ENCODE measurements around the gene CTR9.

DNA sequence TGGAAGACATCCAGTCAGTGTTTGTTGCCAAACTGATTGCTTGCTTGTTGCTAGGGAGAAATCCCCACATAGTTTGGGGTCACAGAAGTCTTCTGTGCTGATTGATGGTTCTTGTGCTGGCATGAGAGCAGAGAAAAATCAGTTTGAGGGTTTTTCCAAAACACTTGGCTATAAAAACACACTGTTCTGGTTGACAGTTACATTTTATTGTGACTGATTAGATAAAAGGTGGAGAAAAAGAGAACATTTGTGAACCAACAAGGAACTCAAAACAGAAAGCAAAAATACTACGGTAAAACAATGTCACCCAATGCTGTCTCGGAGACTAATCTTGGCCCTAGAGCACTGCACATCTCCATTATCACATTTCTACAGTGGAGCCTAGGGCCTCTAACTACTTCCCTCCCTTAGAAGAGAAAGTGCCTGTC lies 72.1 kb downstream of the CTR9 start:
- no peak for TF ChIP-seq FOXJ3 (CRISPR knock-in tag; IDR thresholded peaks at IDR 0.05; ENCODE audit: borderline replicate concordance)
- no peak for TF ChIP-seq TCF7 (CRISPR knock-in tag; IDR thresholded peaks at IDR 0.05; ENCODE audit: low read depth)
- TF ChIP-seq, protein P1, sequence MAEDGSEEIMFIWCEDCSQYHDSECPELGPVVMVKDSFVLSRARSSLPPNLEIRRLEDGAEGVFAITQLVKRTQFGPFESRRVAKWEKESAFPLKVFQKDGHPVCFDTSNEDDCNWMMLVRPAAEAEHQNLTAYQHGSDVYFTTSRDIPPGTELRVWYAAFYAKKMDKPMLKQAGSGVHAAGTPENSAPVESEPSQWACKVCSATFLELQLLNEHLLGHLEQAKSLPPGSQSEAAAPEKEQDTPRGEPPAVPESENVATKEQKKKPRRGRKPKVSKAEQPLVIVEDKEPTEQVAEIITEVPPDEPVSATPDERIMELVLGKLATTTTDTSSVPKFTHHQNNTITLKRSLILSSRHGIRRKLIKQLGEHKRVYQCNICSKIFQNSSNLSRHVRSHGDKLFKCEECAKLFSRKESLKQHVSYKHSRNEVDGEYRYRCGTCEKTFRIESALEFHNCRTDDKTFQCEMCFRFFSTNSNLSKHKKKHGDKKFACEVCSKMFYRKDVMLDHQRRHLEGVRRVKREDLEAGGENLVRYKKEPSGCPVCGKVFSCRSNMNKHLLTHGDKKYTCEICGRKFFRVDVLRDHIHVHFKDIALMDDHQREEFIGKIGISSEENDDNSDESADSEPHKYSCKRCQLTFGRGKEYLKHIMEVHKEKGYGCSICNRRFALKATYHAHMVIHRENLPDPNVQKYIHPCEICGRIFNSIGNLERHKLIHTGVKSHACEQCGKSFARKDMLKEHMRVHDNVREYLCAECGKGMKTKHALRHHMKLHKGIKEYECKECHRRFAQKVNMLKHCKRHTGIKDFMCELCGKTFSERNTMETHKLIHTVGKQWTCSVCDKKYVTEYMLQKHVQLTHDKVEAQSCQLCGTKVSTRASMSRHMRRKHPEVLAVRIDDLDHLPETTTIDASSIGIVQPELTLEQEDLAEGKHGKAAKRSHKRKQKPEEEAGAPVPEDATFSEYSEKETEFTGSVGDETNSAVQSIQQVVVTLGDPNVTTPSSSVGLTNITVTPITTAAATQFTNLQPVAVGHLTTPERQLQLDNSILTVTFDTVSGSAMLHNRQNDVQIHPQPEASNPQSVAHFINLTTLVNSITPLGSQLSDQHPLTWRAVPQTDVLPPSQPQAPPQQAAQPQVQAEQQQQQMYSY (CRISPR knock-in tag; IDR thresholded peaks at IDR 0.05), result no peak
- TF ChIP-seq, protein P2, sequence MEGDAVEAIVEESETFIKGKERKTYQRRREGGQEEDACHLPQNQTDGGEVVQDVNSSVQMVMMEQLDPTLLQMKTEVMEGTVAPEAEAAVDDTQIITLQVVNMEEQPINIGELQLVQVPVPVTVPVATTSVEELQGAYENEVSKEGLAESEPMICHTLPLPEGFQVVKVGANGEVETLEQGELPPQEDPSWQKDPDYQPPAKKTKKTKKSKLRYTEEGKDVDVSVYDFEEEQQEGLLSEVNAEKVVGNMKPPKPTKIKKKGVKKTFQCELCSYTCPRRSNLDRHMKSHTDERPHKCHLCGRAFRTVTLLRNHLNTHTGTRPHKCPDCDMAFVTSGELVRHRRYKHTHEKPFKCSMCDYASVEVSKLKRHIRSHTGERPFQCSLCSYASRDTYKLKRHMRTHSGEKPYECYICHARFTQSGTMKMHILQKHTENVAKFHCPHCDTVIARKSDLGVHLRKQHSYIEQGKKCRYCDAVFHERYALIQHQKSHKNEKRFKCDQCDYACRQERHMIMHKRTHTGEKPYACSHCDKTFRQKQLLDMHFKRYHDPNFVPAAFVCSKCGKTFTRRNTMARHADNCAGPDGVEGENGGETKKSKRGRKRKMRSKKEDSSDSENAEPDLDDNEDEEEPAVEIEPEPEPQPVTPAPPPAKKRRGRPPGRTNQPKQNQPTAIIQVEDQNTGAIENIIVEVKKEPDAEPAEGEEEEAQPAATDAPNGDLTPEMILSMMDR (IDR thresholded peaks at IDR 0.05), result no peak
- no peak for TF ChIP-seq USF1 (CRISPR knock-in tag; IDR thresholded peaks at IDR 0.05)
- no peak for TF ChIP-seq CREB1 (CRISPR knock-in tag; IDR thresholded peaks at IDR 0.05)
- no peak for TF ChIP-seq ZSCAN18 (CRISPR knock-in tag; IDR thresholded peaks at IDR 0.05)
- no peak for TF ChIP-seq ESRRA (CRISPR knock-in tag; IDR thresholded peaks at IDR 0.05; ENCODE audit: borderline replicate concordance)
- no peak for TF ChIP-seq JUN (CRISPR knock-in tag; IDR thresholded peaks at IDR 0.05)
- TF ChIP-seq SP1 (CRISPR knock-in tag; conservative IDR thresholded peaks at IDR 0.05), result no peak
- TF ChIP-seq IRF1 (CRISPR knock-in tag; IDR thresholded peaks at IDR 0.05), result no peak
